GM12892 (cell line): ENCODE measurements around the gene MRPL17.

ENCODE experiments used
- POLR2A ChIP-seq: IDR thresholded peaks from 2 replicates; pipeline ENCODE4 v1.6.1; 2011; ENCODE audit warnings: low read depth, low read length, control low read depth
- POLR2AphosphoS5 ChIP-seq: IDR thresholded peaks from 2 replicates; pipeline ENCODE4 v1.6.1; 2011; ENCODE audit warnings: low read depth, low read length, control low read depth

GRCh38 chr11:6657346-6657745 is 25.8 kb downstream of the MRPL17 start:
- TF ChIP-seq POLR2A (no peak), POLR2AphosphoS5 (no peak)
